Sciatic nerve (tissue), 2 donors: ENCODE measurements around the gene STARD5. TPM values are rescaled to one million over a fixed set of nuclear protein-coding genes. Genes with fewer than 3 reads are reported as not detected.

Experiments
- ATAC-seq: fragments of 200-7000 bp; cut with Tn5 transposase; one replicate; pipeline ENCODE4 v1.9.1; 2020; ENCODE audit warnings: mild to moderate bottlenecking, moderate library complexity
- DNase-seq: peaks from one replicate; pipeline ENCODE4 v3.0.0-alpha.2; 2020; ENCODE audit warnings: low spot score
- intact Hi-C: fragments of 100-400 bp; cut with DNase I; formaldehyde crosslinking; loops from one replicate; pipeline ENCODE4 v1.14.2; 2022
- total RNA-seq: library from RNA; stranded (reverse); fragmentation: NEBNext Ultra II Directional; extraction: Animal tissue kit (Norgen Biotek cat#: 25700); gene quantifications from one replicate; pipeline ENCODE4 v1.2.1, GENCODE V29; 2021
- donor health status: DM: no; HTN: no; CAD: no.
- donor health status: DM: no; HTN: no; CAD: no.

STARD5 gene
- total RNA-seq, 1 donor from 2014 or later = 6.1 TPM

GRCh38 chr15:81297603-81298575 lies 26.1 kb downstream of the STARD5 start:
- no peak for DNase-seq
- ATAC-seq = no peak
- intact Hi-C loops = no loop called here

DNA sequence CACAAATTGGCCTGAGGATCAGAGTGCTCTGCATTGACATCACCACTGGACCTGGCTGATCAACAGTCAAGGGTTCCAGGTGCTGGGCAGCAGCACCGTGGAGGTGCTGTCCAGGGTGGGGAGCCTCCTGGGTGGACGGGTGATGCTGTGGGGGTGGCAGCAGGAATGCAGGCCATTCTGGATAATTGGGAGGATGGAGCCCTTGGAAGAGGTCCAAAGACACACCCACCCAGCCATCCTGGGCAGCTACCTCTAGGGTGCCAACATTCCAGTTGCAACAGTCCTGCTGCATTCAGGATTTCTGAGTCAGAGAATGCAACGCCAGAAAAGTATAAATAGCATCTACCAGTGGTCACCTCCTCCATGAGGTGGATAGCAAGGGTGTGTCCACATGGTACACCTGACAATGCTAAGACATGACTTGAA lies 26.8 kb downstream of the STARD5 start:
- DNase-seq (no peak), ATAC-seq (no peak)
- intact Hi-C loops = no loop called here

DNA sequence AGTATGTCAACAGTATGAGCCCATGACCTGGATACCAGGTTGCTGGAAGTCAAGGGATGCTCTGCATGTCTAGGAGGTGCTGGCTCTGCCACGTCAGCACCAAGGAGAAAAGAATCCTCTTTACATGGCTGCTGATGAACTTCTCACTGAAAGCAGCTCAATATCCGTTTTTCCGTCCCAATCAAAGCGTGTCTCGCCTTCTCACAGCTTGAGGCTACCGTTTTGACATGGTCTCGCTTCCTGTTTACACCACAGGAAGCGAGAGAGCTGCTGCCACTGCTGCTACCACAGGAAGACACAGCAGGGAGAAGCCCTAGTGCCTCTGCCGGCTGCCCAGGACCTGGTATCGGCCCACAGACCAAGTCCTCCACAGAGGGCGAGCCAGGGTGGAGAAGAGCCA lies 27.3 kb downstream of the STARD5 start:
- peak; percentile 74 for DNase-seq
- peak; percentile 58 for ATAC-seq
- intact Hi-C loops = no loop called here

- ATAC-seq (no peak), DNase-seq (no peak)
- intact Hi-C loops = no loop called here
Observed at GRCh38 chr15:81296186-81296585, 27.8 kb downstream of the STARD5 start.

DNA sequence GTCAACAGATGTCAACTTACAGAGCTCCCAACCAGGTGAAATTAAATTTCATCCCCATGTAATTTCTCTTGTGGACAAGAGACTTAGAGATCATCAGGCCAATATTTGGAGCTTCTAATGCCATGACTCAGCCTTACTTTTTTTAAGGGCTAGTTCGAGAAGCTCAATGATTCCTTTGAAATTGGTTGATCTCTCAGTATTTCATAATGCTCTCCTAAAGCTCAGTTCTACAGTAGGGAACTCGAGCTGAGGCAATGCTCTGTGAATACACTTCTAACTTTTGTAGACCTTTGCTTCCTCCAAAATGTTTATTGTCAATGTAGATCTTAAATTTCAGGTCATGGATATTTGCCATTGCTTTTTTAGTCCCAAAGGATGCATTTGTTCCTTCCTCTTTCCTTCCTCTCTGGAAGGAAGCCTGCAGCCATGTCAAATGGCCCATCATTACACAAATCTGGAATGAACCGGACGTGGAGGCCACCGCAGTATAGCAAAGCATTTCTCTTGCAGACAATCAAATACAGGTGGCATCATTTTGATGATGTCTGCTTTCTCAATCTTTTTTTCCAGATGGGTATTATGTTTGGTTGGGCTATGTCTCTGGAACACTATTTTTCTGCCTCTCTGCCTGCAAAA lies 28.3 kb downstream of the STARD5 start:
- DNase-seq = no peak
- intact Hi-C loops = no loop called here
- ATAC-seq = no peak

DNA sequence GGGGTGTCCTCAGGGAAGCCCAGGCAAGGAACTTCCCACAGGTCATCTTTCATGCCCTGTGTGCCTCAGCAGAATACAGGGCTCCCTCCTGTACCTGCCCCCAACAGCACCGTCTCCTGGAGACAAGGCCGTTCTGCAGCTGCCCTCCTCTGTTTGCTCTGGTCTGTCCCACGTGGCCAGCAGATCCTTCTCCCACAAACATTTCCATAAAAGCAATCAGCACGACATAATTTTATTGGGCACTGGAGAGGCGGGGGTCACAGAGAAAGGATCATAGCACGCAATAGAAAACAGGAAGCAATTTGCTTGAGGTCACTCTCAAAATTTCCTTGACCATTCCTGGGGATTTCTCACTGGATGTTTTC lies 29.4 kb downstream of the STARD5 start:
- DNase-seq = peak; percentile 48
- intact Hi-C loops = no loop called here
- ATAC-seq = peak; percentile 42

DNA sequence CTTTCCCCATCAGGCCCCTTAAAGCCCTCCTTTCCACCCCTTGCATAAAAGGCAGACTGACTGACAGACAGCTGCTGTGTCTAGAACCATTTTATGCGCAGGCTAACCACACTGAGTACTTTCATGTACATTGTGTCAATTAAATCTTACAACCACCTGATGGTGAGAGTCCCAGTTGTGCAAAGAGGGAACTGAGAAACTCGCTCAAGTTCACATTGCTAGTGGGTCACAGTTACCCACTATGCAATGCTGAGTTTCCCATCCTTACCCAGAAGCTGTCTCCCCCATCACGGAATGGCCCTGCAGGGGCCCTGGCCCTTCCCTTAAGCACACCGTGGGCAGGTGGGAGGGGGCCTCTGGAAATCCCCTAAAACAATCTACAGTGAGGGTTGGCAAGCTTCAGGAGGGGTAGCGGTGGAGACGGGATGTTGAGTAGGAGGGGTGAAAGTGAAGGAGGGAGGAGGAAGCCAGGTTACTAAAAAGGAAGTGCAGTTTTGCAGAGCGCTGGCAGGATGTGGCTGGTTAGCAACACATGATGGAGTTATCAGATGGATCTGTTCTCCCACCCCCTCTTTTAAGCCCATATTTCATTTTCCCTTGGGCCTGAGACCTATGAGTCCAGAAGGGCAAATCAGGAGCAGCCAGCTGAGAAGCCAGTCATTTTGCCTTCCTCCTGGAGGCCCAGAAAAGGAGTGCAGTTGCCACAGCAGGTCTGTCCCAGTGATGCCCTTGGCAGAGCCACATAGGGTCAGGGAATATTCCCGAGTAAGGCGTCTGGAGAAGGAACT lies 30.0 kb downstream of the STARD5 start:
- peak; percentile 54 for DNase-seq
- intact Hi-C loops = no loop called here
- ATAC-seq = peak; percentile 47

DNA sequence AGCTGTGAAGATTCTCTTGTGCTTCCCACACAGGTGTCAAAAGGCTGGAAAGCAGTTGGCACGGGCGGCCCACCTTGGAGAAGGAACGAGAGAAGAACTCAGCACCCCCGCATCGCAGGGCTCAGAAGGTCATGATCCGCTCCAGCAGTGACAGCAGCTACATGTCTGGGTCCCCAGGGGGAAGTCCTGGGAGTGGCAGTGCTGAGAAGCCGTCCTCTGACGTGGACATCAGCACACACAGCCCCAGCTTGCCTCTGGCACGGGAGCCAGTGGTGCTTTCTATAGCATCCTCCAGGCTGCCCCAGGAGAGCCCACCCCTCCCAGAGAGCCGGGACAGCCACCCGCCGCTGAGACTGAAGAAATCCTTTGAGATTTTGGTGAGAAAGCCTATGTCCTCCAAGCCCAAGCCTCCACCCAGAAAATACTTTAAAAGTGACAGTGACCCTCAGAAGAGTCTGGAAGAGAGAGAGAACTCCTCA lies 31.4 kb downstream of the STARD5 start:
- intact Hi-C loops = no loop called here
- ATAC-seq (no peak), DNase-seq (peak; percentile 53)

DNA sequence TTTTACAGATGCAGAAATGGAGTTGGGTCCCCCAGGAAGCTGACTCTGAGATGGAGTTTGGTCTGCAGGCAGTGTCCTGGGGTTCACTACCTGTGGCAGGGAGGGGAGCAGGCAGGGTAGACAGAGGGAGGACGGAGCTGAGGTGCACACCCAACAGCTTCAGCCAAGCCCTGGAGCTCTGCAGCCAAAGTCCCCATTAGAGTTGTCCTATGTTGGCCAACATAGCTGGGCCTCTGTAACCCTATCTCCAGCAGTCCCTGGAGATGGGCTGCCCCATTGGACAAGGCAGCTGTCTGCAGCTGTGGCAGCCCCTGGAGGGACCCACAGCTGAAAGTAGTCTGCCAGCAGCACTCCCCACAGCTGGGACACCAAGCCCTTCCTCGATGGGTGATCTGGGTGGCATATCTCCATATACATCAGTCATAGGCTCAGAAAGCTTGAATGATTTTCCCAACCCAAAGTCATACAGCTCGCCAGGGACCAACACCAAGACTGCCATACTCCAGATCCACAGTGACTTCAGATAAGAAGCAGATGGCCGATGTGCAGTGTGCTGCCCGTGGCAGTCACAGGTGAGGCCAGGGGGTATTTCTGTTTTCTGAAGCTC lies 31.9 kb downstream of the STARD5 start:
- intact Hi-C loops = no loop called here
- ATAC-seq (no peak), DNase-seq (peak; percentile 41)

DNA sequence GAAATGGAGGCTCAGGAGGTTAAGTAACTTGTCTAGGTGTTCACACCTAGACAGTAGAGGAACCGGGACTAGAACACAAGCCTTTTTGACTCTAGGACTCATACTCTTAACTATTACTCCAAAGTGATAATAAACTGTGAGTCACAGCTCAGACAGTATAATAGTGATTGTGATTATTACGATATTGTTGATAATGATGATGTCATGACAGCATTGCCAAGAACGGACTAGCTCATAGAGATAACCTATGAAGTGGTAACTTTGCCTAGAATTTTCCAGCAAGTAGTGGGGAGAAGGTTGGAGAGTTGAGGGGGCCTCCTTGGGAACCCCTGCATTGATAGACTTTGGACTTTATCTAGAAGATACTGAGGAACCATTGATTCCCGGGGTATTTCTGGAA lies 34.0 kb downstream of the STARD5 start:
- no peak for ATAC-seq
- intact Hi-C loops = no loop called here
- DNase-seq = no peak

- intact Hi-C loops = no loop called here
- DNase-seq = no peak
- no peak for ATAC-seq
Observed at GRCh38 chr15:81288616-81289015, 35.3 kb downstream of the STARD5 start.

DNA sequence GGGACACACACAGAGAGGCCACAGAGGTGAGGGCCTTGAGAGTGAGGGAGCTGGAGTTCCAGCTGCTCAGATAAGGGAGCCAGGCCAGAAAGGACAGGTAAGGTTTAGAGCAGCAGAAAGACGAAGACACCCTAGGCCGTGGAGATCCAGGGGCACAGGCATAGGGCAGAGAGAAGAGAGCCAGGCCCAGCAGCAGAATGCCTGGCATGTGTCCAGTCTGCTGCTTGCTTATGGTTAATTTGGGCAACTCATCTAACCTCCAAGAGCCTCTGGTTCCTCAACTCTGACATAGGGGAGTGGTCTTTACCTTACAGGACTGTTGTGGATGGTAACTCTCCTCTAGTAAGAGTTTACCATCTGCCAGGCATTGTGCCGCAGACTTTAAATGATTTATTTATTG lies 35.9 kb downstream of the STARD5 start:
- peak; percentile 31 for DNase-seq
- no peak for ATAC-seq
- intact Hi-C loops = no loop called here

- intact Hi-C loops = no loop called here
- ATAC-seq = no peak
Observed at GRCh38 chr15:81286621-81287121, 37.3 kb downstream of the STARD5 start.

DNA sequence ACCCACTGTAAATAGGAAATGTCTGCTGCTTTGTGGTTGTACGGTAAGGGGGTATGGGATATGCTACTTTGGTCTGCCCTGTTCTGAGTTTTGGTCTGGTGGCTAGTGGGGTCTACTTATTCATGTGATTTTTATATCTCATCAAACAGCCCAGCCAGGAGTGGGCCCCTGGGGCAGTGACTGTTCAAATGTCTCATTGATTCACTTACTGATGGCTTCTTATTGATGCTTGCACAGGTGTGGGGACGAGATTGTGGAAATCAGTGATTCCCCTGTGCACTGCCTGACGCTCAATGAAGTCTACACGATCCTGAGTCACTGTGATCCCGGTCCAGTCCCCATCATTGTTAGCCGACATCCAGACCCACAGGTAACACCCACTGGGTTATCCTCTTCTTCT lies 38.5 kb downstream of the STARD5 start:
- intact Hi-C loops = no loop called here
- peak; percentile 26 for DNase-seq
- ATAC-seq = no peak

More at GRCh38 chr15:81286621-81287121, 37.3 kb downstream of the STARD5 start:
- DNase-seq = no peak

DNA sequence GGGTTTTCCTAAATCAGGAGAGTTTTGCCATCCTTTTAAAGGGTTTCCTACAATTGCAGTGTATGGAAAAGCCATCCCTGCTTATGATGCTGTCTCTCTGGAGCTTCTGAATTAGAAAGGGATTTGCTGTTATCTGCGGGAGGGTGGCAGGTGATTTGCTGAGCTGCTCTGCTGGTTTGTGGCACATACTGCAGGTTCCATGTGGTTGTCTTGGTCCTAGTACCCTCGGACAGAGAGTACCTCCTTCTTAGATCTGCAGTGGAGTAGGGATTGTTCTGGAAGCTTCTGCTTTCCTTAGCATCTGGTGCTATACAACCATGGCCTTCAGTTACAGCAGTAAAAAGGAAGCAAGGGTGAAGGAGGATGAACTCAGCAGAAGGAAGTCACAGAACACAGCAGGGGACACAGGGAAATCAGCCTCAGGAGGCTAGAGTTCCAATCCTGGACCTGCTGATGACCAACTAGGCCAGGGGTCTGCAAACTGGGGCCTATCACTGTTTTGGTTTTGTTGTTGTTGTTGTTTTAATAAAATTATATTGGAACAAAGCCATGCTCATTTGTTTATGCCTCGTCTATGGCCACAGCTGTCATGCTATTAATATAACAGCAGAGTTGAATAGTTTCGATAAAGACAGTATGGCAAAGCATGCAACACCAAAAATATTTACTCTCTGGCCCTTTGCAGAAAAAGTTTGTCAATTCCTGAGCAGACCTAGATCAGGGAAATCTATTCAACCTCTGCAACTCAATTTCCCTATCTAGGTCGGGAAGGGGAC lies 39.5 kb downstream of the STARD5 start:
- intact Hi-C loops = no loop called here
- ATAC-seq (no peak), DNase-seq (peak; percentile 13)

GRCh38 chr15:81282911-81283310 lies 41.0 kb downstream of the STARD5 start:
- intact Hi-C loops = no loop called here
- ATAC-seq = no peak
- DNase-seq = no peak

DNA sequence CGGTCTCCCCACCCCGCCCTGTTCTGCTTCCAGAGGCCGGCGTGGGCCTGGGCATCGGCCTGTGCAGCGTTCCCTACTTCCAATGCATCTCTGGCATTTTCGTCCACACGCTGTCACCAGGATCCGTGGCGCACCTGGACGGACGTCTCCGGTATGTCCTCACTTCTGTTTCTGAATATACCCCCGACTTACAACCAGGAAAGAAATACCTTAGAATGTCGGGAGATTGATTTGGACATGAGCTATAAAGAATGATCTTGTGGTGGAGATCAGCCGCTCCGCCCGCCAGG lies 41.4 kb downstream of the STARD5 start:
- ATAC-seq = no peak
- intact Hi-C loops = no loop called here

More for the DNA sequence above, 41.4 kb downstream of the STARD5 start:
- peak; percentile 34 for DNase-seq
